PC-3 (cell line): Measurements from ENCODE around the gene SLC25A11.
"Not testable (repeated sequence)": the region's sequence is repeated elsewhere in the genome, so short reads cannot be mapped to it uniquely, and the experiment has no call there.

ENCODE experiments used
- EZH2 ChIP-seq: fragments of 300-600 bp; sonication (generic); IDR thresholded peaks from one replicate; pipeline ENCODE4 v1.6.1; 2017; ENCODE audit warnings: antibody characterized with exemption, mild to moderate bottlenecking, low read length; ENCODE audit not compliant: unreplicated experiment
- TF ChIP-seq, protein P1 (sequence below): fragments of 300-600 bp; sonication (generic); conservative IDR thresholded peaks from 2 replicates; pipeline ENCODE4 v1.5.1; 2017; ENCODE audit warnings: antibody characterized with exemption, low read depth, mild to moderate bottlenecking, low read length

DNA sequence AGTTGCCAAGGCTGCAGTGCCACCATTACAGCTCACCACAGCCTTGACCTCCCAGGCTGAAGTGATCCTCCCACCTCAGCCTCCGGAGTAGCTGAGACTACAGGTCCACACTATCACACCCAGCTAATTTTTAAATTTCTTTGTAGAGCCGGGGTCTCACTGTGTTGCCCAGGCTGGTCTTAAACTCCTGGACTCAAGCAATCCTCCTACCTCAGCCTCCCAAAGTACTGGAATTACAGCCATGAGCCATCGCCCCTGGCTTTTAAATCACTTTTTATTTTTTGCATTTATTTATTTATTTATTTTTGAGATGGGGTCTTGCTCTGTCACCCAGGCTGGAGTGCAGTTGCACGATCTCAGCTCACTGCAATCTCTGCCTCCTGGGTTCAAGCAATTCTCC is 25.3 kb downstream of the SLC25A11 start:
- TF ChIP-seq, protein P1, sequence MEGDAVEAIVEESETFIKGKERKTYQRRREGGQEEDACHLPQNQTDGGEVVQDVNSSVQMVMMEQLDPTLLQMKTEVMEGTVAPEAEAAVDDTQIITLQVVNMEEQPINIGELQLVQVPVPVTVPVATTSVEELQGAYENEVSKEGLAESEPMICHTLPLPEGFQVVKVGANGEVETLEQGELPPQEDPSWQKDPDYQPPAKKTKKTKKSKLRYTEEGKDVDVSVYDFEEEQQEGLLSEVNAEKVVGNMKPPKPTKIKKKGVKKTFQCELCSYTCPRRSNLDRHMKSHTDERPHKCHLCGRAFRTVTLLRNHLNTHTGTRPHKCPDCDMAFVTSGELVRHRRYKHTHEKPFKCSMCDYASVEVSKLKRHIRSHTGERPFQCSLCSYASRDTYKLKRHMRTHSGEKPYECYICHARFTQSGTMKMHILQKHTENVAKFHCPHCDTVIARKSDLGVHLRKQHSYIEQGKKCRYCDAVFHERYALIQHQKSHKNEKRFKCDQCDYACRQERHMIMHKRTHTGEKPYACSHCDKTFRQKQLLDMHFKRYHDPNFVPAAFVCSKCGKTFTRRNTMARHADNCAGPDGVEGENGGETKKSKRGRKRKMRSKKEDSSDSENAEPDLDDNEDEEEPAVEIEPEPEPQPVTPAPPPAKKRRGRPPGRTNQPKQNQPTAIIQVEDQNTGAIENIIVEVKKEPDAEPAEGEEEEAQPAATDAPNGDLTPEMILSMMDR: not testable (repeated sequence)
- not testable (repeated sequence) for TF ChIP-seq EZH2
